ENCODE measurements around the gene IL1RAPL2. TPM values are rescaled to one million over a fixed set of nuclear protein-coding genes. Genes with fewer than 3 reads are reported as not detected.

The IL1RAPL2 gene
- total RNA-seq, 1 donor from 2014 or later = not detected

DNA sequence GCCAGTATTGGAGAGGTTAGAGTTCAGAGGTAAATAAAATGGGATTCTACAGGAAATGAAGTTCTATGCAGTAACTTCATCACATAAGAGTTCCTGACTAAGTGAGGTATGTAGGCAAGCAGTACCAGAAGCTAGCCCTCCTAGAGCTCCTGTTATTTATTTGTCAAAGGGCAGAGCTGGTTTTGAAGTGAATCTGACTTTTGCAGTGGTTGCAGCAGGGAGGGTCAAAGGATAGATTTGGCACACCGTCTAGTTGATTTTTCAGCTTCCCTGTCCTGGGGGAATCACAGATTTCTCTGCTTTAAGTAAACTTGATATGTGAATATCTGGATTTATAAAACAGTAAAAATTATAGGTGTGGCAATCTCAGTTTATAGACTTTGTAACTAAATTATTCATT, 130.7 kb downstream of the IL1RAPL2 start:
- intact Hi-C loops (cut with micrococcal nuclease) = no loop called here
- ATAC-seq (ENCODE audit: low read depth) = no peak
- DNase-seq = no peak
- Mint-ChIP-seq H3K36me3 (ENCODE audit: low read depth) (no peaks in the 10 kb centered on the region), H3K4me1 (peaks cover 17% of the 10 kb centered on the region), H3K4me3 (no peak overlapping the region), H3K27ac (no peak overlapping the region), H3K27me3 (peaks cover 4% of the 10 kb centered on the region), H3K9me3 (no peaks in the 10 kb centered on the region)
- TF ChIP-seq, protein P1, sequence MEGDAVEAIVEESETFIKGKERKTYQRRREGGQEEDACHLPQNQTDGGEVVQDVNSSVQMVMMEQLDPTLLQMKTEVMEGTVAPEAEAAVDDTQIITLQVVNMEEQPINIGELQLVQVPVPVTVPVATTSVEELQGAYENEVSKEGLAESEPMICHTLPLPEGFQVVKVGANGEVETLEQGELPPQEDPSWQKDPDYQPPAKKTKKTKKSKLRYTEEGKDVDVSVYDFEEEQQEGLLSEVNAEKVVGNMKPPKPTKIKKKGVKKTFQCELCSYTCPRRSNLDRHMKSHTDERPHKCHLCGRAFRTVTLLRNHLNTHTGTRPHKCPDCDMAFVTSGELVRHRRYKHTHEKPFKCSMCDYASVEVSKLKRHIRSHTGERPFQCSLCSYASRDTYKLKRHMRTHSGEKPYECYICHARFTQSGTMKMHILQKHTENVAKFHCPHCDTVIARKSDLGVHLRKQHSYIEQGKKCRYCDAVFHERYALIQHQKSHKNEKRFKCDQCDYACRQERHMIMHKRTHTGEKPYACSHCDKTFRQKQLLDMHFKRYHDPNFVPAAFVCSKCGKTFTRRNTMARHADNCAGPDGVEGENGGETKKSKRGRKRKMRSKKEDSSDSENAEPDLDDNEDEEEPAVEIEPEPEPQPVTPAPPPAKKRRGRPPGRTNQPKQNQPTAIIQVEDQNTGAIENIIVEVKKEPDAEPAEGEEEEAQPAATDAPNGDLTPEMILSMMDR (IDR thresholded peaks at IDR 0.05) = no peak
- CTCF ChIA-PET = no interaction called here
- POLR2A ChIA-PET = no interaction called here

DNA sequence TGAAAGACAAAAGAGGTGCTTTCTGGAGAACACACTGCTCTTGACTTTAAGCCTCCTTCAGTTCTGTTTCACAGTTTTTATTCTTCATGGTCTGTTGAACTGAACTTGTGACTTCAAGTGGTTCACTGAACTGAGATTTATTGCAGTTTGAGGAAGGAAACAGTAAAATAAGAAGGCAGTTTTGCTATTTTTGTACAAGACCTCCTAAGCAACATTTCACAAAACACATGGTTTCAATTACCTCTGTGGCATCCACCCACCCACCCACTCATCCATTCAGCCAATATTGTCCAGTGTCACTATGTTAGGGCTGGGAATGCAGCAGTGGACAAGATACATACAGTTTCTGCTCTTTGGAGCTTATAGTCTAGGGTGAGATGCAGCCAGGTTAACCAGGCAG, 131.3 kb downstream of the IL1RAPL2 start:
- Mint-ChIP-seq H3K27ac (no peak overlapping the region), H3K4me3 (no peak overlapping the region), H3K27me3 (peaks cover 4% of the 10 kb centered on the region), H3K9me3 (no peaks in the 10 kb centered on the region), H3K36me3 (ENCODE audit: low read depth) (no peaks in the 10 kb centered on the region), H3K4me1 (peaks cover 17% of the 10 kb centered on the region)
- TF ChIP-seq, protein P1 (IDR thresholded peaks at IDR 0.05) = no peak
- CTCF ChIA-PET = no interaction called here
- intact Hi-C loops (cut with micrococcal nuclease) = no loop called here
- POLR2A ChIA-PET = no interaction called here
- DNase-seq = no peak
- ATAC-seq (ENCODE audit: low read depth) = no peak

DNA sequence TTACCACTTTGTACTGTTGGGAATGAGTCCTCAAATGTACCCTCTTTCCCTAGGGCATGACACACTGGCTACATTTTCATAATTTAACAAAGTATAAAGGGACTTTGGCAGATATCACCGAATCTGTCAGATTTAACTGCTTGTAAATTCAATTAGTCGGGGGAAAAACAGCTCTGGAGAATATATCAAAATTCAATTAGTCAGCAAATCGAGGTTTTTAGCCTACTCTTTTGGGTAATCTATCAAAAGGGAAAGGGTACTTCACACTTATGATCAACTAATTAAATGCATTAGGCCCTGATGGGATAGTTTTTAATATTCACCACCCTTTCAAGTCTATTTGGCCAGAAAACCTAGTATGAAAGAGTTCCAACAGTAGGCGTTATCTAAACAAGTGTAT, 141.0 kb downstream of the IL1RAPL2 start:
- intact Hi-C loops (cut with micrococcal nuclease) = no loop called here
- H3K4me3 Mint-ChIP-seq = no peak overlapping the region
- DNase-seq (no peak), ATAC-seq (ENCODE audit: low read depth) (no peak)
- no peaks in the 10 kb centered on the region for H3K9me3 Mint-ChIP-seq
- no peaks in the 10 kb centered on the region for H3K27me3 Mint-ChIP-seq
- ChIA-PET POLR2A (no interaction called here), CTCF (no interaction called here)
- no peak overlapping the region for H3K27ac Mint-ChIP-seq
- H3K36me3 Mint-ChIP-seq (ENCODE audit: low read depth) = no peaks in the 10 kb centered on the region
- H3K4me1 Mint-ChIP-seq = no peaks in the 10 kb centered on the region
- TF ChIP-seq, protein P1 (IDR thresholded peaks at IDR 0.05) = no peak

DNA sequence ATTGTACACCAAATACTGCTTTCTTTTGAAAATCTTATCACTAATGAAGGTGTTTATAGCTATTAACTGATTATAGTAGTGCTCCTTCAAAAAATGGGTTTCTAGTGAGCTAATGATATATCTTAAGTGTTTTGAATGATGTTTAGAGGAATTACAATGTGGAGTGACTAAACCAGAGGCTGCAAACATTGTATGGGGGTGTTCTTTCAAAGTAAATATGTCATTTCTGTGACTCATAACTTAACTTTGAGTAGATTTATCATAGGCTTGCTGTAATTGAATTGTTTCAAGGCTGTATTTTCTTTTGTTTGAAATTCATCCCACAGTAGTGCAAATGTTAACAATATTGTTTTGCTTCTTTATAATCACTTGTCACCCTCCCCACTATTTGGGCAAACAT, 141.6 kb downstream of the IL1RAPL2 start:
- H3K4me3 Mint-ChIP-seq = no peak overlapping the region
- intact Hi-C loops (cut with micrococcal nuclease) = no loop called here
- no peaks in the 10 kb centered on the region for H3K4me1 Mint-ChIP-seq
- H3K27me3 Mint-ChIP-seq = no peaks in the 10 kb centered on the region
- TF ChIP-seq, protein P1 (IDR thresholded peaks at IDR 0.05) = no peak
- no peak overlapping the region for H3K27ac Mint-ChIP-seq
- ATAC-seq (ENCODE audit: low read depth) (no peak), DNase-seq (no peak)
- POLR2A ChIA-PET = no interaction called here
- CTCF ChIA-PET = no interaction called here
- no peaks in the 10 kb centered on the region for H3K36me3 Mint-ChIP-seq (ENCODE audit: low read depth)
- no peaks in the 10 kb centered on the region for H3K9me3 Mint-ChIP-seq

DNA sequence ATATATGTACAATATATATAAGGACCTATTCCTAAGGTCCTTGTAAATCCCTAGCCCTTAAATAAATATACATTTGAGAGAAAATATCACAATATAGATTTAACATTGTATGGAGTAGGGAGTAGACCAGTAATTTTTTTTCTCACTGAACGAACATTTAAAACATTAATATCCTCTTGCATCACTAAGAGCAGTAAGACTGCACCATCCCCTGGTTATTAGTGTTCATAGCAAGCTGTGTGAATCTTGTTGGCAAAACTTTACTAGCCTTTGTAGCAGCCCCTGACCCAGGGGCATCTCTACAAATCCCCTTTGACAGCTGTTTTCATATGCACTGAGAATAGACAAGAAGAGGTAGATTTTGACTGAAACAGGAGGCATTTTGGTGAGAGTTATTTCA, 146.5 kb downstream of the IL1RAPL2 start:
- ChIA-PET POLR2A (no interaction called here), CTCF (no interaction called here)
- ATAC-seq (ENCODE audit: low read depth) (no peak), DNase-seq (no peak)
- Mint-ChIP-seq H3K9me3 (no peaks in the 10 kb centered on the region), H3K27me3 (peaks cover 2% of the 10 kb centered on the region), H3K27ac (no peak overlapping the region), H3K36me3 (ENCODE audit: low read depth) (no peaks in the 10 kb centered on the region), H3K4me1 (no peaks in the 10 kb centered on the region), H3K4me3 (no peak overlapping the region)
- intact Hi-C loops (cut with micrococcal nuclease) = no loop called here
- TF ChIP-seq, protein P1 (IDR thresholded peaks at IDR 0.05) = no peak

All from activated B cell treated with CpG ODN at 0.5 μM for 24 hours (primary cell).